Karpas-422 (cell line): Measurements from ENCODE around the gene NRG3. TPM values are rescaled to one million over a fixed set of nuclear protein-coding genes. Genes with fewer than 3 reads are reported as not detected.

ENCODE experiments used
- DNase-seq: peaks from one replicate; pipeline ENCODE4 v3.0.0-alpha.2; 2015
- H2AFZ ChIP-seq: fragments of 200-600 bp; sonication (generic); 2 replicates; pipeline ENCODE4 v1.6.1; 2014; ENCODE audit warnings: antibody characterized with exemption, low read length, mixed read lengths
- H3K27ac ChIP-seq: fragments of 200-600 bp; sonication (generic); 2 replicates; pipeline ENCODE4 v1.5.1; 2014; ENCODE audit warnings: mild to moderate bottlenecking, low read length, moderate library complexity
- H3K27me3 ChIP-seq: fragments of 200-600 bp; sonication (generic); 2 replicates; pipeline ENCODE4 v1.6.1; 2014; ENCODE audit warnings: low read length, mixed read lengths
- H3K36me3 ChIP-seq: fragments of 200-600 bp; sonication (generic); 2 replicates; pipeline ENCODE4 v1.6.1; 2014; ENCODE audit warnings: low read length, mixed read lengths; ENCODE audit not compliant: insufficient read depth
- H3K4me1 ChIP-seq: fragments of 200-600 bp; sonication (generic); 2 replicates; pipeline ENCODE4 v1.6.1; 2014; ENCODE audit warnings: mild to moderate bottlenecking, low read length, mixed read lengths
- H3K4me2 ChIP-seq: fragments of 200-600 bp; sonication (generic); 2 replicates; pipeline ENCODE4 v1.6.1; 2014; ENCODE audit warnings: low read length, low read depth, mild to moderate bottlenecking; ENCODE audit not compliant: poor library complexity, severe bottlenecking
- H3K4me3 ChIP-seq: fragments of 200-600 bp; sonication (generic); 2 replicates; pipeline ENCODE4 v1.5.1; 2014; ENCODE audit warnings: mild to moderate bottlenecking, antibody characterized with exemption, low read length, mixed read lengths
- H3K79me2 ChIP-seq: fragments of 200-600 bp; sonication (generic); 2 replicates; pipeline ENCODE4 v1.6.1; 2014; ENCODE audit warnings: mild to moderate bottlenecking, low read length, mixed read lengths
- H3K9ac ChIP-seq: fragments of 200-600 bp; sonication (generic); 2 replicates; pipeline ENCODE4 v1.6.0; 2014; ENCODE audit warnings: low read length
- H3K9me2 ChIP-seq: fragments of 200-600 bp; sonication (generic), shearing (Covaris generic); replicated peaks from 2 replicates; pipeline ENCODE4 v1.6.0; 2014; ENCODE audit warnings: mild to moderate bottlenecking, low read length, moderate library complexity; ENCODE audit not compliant: insufficient read depth
- H3K9me3 ChIP-seq: fragments of 300-700, 200-600 bp; sonication (generic); 2 replicates; pipeline ENCODE4 v1.6.1; 2014; ENCODE audit warnings: low read length, mixed read lengths
- H4K20me1 ChIP-seq: fragments of 200-600 bp; sonication (generic); 2 replicates; pipeline ENCODE4 v1.6.1; 2014; ENCODE audit warnings: mild to moderate bottlenecking, antibody characterized with exemption, low read length, low read depth; ENCODE audit not compliant: insufficient read depth
- total RNA-seq: library from RNA; depleted of rRNA; stranded (reverse); fragments of >200 nt; shearing (Covaris generic); gene quantifications from 2 replicates; pipeline ENCODE4 v1.2.3, GENCODE V29; 2014; ENCODE audit warnings: low replicate concordance

NRG3 gene
- total RNA-seq, 1 experiment from 2014 or later, result not detected

DNA sequence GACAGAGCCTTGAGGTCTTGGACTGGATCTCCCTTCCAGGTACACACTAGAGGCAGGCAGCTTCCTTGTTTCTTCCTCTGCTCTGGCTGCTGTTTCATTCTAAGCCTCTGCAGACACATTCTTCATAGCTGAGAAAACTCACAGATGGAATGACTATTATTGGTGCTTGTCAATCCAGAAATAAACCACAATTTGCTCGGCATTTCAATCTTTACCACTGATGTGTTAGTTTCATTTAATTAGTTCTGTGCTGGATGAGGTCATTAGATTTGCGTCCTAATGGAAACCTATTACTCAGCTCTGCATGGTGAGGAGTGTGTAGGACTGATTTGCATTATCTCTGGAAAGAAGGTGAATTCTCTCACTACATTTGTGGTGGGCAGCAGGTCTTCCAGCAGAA, 392.5 kb downstream of the NRG3 start:
- Histone ChIP-seq H3K4me2 (no peak overlapping the region), H3K9me2 (no peaks in the 10 kb centered on the region), H3K9me3 (no peaks in the 10 kb centered on the region), H4K20me1 (no peaks in the 10 kb centered on the region), H3K79me2 (no peaks in the 10 kb centered on the region), H3K4me3 (no peak overlapping the region), H3K9ac (no peak overlapping the region), H3K27ac (no peak overlapping the region), H2AFZ (no peak overlapping the region), H3K4me1 (no peaks in the 10 kb centered on the region), H3K27me3 (no peaks in the 10 kb centered on the region), H3K36me3 (no peaks in the 10 kb centered on the region)
- DNase-seq, result no peak

DNA sequence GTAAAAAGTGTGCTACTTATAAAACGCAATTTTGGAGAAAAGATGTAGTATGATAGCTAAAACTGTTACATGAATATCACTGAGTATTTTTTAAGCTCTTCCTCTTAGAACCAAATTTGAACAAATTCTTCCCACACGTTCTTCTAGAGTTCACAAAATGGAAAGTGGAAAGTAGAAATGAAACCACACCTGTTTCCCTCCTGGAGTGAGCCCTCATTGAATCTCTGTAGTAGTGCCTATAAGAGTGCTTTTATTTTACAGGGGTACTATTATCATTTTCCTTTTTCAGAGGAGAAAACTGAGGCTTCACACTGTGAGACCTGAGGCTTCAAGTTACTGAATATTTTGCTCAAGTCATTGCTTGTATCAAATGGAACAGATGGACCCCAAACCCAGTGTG, 393.0 kb downstream of the NRG3 start:
- Histone ChIP-seq H3K9me2 (no peaks in the 10 kb centered on the region), H2AFZ (no peak overlapping the region), H3K27ac (no peak overlapping the region), H3K9ac (no peak overlapping the region), H3K4me3 (no peak overlapping the region), H3K79me2 (no peaks in the 10 kb centered on the region), H4K20me1 (no peaks in the 10 kb centered on the region), H3K4me2 (no peak overlapping the region), H3K36me3 (no peaks in the 10 kb centered on the region), H3K9me3 (no peaks in the 10 kb centered on the region), H3K4me1 (no peaks in the 10 kb centered on the region), H3K27me3 (no peaks in the 10 kb centered on the region)
- no peak for DNase-seq

DNA sequence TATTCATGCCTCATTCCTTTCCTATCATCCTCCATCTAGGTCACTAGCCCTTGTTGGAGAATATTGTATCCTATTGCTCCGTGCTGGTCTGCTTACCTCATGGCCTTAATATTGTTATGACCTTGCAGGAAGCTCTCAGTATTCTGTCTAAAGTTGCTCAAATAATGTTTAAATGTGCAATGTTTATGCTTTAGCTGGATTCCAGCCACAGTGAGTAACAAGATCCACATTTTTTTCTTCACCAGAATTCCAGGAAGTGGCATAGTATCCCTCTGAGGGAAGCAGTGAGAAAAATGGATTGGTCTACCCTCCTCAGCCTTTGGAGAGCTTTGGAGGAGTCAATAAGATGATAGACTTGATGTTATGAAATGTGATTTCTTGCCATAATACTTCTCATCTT, 402.6 kb downstream of the NRG3 start:
- Histone ChIP-seq H3K9me2 (no peaks in the 10 kb centered on the region), H4K20me1 (no peaks in the 10 kb centered on the region), H3K4me1 (no peaks in the 10 kb centered on the region), H2AFZ (no peak overlapping the region), H3K27me3 (no peaks in the 10 kb centered on the region), H3K79me2 (no peaks in the 10 kb centered on the region), H3K9ac (no peak overlapping the region), H3K36me3 (no peaks in the 10 kb centered on the region), H3K4me3 (no peak overlapping the region), H3K4me2 (no peak overlapping the region), H3K9me3 (no peaks in the 10 kb centered on the region), H3K27ac (no peak overlapping the region)
- DNase-seq, result no peak

DNA sequence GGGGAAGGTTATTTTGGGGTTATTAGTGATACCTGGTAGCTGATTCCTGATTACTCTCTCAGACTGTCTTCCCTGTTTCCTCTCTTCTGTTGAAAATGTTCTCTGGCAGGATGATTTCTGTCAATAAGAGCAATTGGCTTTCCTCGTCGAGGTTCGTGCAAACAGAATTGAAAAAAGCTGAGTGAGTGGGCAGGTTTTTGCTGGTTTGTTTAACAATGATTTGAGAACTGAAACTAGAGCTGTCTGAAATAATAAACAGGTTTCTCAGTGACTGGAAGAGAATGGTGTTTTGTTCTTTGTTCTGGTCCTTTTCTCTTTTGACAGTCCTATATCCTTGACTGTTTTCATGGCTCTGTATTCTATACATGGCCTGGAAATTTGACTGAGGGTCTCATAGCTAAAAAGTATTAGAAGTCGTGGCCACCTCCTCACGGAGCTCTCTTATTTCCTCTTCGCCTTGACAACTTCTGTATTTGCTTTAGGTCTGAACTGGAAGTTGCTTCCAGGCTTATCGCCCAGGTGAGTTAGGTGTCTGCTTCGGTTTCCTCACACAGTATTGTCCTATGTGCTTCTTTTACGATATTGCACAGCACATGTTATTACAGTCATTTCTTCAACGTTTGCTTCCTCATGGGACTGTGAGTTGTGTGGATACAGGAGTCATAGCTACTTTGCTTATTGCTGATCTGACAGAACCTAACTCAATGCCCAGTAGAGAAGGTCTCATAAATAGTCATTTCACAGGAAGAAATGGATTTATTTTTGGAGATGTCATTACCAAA, 403.6 kb downstream of the NRG3 start:
- Histone ChIP-seq H3K9me3 (no peaks in the 10 kb centered on the region), H3K79me2 (no peaks in the 10 kb centered on the region), H2AFZ (no peak overlapping the region), H3K27me3 (no peaks in the 10 kb centered on the region), H3K27ac (no peak overlapping the region), H3K4me3 (no peak overlapping the region), H3K4me1 (no peaks in the 10 kb centered on the region), H3K9ac (no peak overlapping the region), H3K9me2 (no peaks in the 10 kb centered on the region), H4K20me1 (no peaks in the 10 kb centered on the region), H3K4me2 (no peak overlapping the region), H3K36me3 (no peaks in the 10 kb centered on the region)
- DNase-seq, result no peak

DNA sequence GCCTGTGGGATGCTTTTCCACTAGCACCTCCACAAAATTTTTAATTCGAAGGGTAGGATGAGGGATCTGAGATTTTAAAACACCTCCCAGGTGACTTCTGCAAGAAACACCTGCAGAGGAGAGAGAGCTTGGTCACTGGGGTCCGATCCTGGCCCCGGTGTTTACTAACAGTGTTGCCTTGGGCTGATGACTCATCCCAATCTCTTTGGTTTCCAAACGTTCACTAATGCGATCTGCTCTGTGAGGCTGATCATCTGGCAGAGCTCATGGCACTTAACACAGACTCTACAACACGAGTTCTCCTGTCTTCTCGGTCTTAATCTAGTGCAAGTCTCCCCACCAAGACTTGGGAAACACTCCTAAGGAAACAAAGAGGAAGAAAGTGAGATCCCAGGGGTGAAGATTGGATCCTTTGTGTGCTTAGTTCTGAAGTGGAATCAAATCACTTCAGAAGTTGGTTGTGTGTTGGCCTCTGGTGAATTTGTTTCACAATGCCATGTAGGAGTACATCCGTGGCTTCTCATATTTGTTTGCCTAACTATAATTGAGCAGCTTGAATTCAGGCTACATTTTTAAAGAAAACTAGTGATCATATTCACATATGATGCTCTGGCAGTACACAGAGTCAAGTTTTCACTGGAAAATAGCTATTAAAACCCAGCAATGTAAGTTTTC, 407.9 kb downstream of the NRG3 start:
- H3K4me1 ChIP-seq, result no peaks in the 10 kb centered on the region
- H3K79me2 ChIP-seq, result no peaks in the 10 kb centered on the region
- no peaks in the 10 kb centered on the region for H4K20me1 ChIP-seq
- H3K27ac ChIP-seq, result no peak overlapping the region
- H3K9me2 ChIP-seq, result no peaks in the 10 kb centered on the region
- H3K9me3 ChIP-seq, result no peaks in the 10 kb centered on the region
- H3K9ac ChIP-seq, result no peak overlapping the region
- no peak for DNase-seq
- no peak overlapping the region for H3K4me3 ChIP-seq
- H3K36me3 ChIP-seq, result no peaks in the 10 kb centered on the region
- no peak overlapping the region for H2AFZ ChIP-seq
- no peak overlapping the region for H3K4me2 ChIP-seq
- no peaks in the 10 kb centered on the region for H3K27me3 ChIP-seq

DNA sequence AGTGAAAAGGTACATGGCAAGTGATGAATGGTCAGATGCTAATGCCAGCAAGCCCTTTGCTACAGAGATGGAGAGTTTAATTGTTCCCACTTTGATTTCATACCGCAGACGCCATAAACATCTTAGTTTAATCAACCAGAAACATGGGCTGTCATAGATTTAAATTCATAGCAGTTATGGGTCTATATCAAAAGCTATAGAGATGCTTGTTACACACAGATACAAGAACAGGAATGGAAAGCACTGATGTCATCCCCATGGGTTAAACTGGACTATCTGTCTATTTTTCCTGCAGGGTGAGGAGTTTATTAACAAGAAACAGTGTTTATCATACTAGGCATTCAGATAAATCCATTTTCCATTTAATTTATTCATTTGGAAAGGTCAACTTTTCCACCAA, 409.2 kb downstream of the NRG3 start:
- Histone ChIP-seq H3K79me2 (no peaks in the 10 kb centered on the region), H2AFZ (no peak overlapping the region), H3K4me3 (no peak overlapping the region), H3K4me1 (no peaks in the 10 kb centered on the region), H3K27me3 (no peaks in the 10 kb centered on the region), H3K9ac (no peak overlapping the region), H3K36me3 (no peaks in the 10 kb centered on the region), H4K20me1 (no peaks in the 10 kb centered on the region), H3K4me2 (no peak overlapping the region), H3K9me3 (no peaks in the 10 kb centered on the region), H3K27ac (no peak overlapping the region), H3K9me2 (no peaks in the 10 kb centered on the region)
- no peak for DNase-seq

DNA sequence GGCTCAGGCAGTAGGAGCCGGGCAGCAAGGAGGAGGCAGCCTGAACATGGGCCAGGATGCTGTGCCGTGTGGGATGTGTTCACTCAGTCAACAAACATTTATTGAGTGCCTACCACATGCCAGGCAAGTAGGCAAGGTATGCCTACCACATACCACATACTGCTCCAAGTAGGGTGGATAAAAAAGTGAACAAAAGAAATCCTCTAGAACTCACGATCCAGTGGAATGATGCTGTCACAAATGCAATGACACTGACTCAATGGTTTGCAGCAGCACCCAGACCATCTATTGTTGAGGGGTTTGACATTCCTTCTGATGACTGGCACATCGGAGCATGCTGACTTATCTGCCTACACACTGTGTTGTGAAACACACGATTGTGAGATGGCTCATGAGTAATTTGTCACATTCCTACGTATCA, 413.5 kb downstream of the NRG3 start:
- no peak for DNase-seq
- H3K36me3 ChIP-seq, result no peaks in the 10 kb centered on the region
- H3K4me2 ChIP-seq, result no peak overlapping the region
- H3K9me2 ChIP-seq, result no peaks in the 10 kb centered on the region
- H3K27me3 ChIP-seq, result no peaks in the 10 kb centered on the region
- no peak overlapping the region for H3K4me3 ChIP-seq
- no peaks in the 10 kb centered on the region for H3K4me1 ChIP-seq
- no peak overlapping the region for H3K27ac ChIP-seq
- H3K9me3 ChIP-seq, result no peaks in the 10 kb centered on the region
- no peak overlapping the region for H2AFZ ChIP-seq
- H3K9ac ChIP-seq, result no peak overlapping the region
- no peaks in the 10 kb centered on the region for H4K20me1 ChIP-seq
- no peaks in the 10 kb centered on the region for H3K79me2 ChIP-seq

DNA sequence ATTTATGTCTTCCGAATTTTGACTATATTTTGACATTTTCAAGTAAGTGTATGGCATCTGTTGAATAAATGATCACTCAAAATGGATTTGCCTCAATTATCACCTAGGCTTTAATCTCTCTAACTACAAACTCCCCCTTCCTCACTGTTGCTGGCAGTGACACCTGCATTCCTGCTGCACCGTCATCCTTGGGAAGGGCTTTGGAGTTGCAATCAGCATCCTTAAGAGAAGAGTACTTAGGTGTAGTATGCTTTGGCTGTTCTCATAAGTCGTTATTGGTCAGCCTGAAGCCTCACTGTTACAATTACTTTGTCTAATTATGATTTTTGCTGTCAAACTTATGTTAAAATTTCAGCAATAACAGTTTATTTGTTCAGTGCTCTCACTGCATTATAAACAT, 415.0 kb downstream of the NRG3 start:
- Histone ChIP-seq H3K27me3 (no peaks in the 10 kb centered on the region), H3K4me3 (no peak overlapping the region), H3K79me2 (no peaks in the 10 kb centered on the region), H3K9me2 (no peaks in the 10 kb centered on the region), H3K4me2 (no peak overlapping the region), H2AFZ (no peak overlapping the region), H4K20me1 (no peaks in the 10 kb centered on the region), H3K9ac (no peak overlapping the region), H3K9me3 (no peaks in the 10 kb centered on the region), H3K4me1 (no peaks in the 10 kb centered on the region), H3K36me3 (no peaks in the 10 kb centered on the region), H3K27ac (no peak overlapping the region)
- DNase-seq, result no peak
